Measurements from ENCODE around the gene PLB1.
A peak's percentile ranks its signal among the peaks of the same experiment; 100 is the strongest.

Gene PLB1

DNA sequence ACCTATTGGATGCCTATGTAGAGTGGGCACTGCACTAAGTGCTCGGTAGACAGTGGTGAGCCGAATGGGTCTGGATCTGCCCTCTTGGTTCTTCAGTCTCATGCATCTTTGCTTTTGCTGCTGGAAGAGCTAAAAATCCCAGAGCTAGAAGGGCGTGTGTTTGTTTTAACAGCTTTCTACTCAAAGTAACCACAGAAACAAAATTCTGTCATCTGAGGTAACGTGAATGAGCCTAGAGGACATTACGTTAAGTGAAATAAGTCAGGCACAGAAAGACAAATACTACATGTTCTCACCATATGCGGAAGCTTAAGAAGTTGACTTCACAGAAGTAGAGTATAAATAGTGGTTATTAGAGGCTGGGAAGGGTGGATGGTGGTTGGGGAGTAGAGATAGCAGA lies 119.8 kb downstream of the PLB1 start:
- DNase-seq: no peak

DNA sequence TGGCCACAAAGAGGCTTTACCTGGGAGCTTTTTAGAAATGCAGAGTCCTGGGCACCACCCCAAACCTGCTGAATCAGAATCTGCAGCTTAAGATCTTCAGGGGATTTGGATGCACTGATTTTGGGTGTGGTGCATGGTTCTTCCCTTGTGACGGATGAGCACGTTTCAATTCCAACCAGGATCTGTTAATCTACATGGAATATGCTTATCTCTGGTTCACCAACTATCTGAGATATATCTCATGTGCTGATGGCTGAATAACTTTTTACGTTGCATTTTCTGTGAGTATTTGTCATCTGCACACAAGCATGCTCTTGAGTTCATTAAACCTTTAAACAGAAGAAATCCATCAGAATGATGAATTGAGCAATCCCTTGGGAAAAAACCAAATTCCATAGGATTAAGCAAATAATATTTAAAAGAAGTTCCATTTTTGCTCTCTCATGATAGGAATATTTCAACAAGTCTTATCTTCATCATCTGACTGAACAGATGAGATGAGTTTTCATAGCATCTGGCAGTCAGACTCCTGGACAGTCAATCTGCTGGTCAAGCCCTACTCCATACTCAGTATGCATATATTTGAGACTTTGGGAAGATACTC lies 120.6 kb downstream of the PLB1 start:
- no peak for DNase-seq

DNA sequence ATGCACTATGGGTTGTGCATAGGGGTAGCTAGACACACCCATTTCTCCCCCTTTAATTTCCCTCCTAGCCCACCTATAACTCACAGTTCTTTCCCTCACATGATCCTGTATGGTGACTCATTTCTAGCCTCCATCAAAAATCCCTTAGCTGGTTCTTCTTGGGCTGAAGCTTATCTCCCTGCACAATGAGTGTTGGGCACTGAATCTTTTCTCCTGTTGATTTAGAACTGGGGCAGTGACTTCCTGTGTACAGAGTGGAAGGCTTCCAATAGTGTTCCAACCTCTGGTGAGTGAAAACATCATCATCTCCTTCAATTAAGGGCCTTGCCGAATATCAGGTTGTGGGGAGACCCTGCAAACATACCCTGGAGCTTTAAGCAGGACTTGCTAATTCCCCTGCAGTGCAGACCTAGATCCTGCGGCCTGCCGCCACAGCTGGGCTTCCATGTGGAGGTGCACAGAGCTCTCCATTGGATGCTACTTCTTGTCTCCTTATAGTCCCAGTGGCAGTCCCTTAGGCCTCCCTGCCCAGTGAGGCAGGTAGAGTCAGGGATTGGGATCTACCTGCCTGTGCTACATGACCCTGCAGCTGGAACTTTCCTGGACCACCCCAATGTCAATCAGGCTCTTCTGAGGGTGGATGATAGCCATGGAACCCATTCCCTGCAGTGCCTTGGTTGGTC lies 121.8 kb downstream of the PLB1 start:
- no peak for DNase-seq

DNA sequence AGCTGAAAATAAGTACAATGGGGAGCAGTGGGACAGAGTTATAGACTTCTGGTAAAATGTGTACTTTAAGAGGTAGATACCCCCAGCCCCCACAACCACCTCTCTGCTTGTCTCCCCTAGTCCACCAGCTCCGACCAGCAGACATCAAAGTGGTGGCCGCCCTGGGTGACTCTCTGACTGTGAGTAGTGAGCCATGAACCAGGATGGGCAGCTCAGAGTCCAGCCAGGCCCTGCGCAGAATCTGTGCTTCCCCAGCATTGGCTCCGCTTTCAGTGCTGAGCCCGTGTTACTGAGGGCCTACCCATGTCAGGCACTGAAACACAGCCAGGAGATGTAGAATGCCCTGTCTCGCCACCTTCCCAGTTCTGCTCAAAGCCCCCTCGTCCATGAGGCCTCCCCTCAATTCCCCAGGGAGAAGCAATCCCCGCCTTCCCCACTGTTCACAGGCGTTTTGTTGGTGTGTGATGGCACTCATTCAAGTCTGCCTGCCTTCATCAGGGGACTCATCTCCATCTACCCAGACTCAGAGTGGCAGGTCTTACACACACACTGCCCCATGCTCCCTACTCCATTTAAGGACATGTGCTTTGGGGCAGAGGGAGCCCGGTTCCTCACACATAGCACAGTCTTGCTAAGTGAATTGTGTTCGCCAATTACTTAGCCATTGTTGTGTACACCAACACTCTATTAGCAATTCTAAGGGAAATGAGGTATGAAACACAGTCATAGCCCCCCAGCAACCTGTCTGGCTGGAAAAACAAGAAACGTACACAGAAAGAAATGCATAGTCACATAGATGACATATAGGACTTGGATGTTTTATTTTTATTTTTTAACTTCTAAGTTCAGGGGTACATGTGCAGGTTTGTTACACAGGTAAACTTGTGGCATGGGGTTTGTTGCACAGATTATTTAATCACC lies 122.6 kb downstream of the PLB1 start:
- DNase-seq: peak; percentile 65

DNA sequence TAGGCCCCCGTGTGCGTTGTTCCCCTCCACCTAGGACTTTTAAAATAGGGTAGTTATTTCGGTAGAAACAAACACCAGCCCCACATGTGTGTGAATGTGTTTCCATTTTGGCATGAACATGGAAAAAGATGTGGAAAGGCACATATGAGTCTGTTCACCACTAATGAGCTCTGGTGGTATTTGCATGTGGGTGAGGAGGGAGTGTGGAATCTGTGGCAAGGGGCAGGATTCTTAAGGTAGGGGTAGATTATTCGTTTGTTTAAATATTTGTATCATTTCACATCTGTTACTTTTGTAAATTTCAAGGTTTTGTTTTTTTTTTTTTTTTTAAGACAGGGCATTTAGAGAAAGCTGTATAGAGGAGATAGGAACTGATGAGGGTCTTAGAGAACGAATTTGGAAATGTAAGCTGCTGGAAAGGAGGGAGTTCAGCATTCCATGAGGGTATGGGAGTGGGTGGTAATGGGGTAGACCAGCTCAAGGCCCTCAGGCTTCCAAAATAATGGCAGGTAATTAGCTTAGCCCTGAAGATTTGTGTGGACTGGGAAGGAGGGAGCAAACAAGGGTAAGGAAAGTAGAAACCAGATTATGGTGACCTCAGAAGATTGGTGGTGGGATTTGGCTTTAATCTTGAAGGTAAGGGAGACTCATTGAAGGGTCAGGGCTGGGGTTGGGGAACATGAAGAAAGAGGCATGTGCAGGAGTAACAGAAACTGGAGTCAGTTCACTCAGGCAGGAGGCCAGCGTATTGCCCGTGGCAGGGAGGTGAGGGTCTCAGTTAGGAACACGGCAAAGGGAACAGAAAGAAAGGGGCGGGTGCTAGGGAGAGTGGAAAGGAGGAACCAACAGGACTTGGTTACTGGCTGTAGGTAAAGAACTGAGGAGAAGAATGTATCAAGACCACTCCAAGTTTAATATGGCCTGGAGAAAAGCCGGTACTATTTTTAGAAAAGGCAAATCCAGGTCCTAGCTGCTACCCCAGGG lies 123.6 kb downstream of the PLB1 start:
- peak; percentile 64 for DNase-seq

DNA sequence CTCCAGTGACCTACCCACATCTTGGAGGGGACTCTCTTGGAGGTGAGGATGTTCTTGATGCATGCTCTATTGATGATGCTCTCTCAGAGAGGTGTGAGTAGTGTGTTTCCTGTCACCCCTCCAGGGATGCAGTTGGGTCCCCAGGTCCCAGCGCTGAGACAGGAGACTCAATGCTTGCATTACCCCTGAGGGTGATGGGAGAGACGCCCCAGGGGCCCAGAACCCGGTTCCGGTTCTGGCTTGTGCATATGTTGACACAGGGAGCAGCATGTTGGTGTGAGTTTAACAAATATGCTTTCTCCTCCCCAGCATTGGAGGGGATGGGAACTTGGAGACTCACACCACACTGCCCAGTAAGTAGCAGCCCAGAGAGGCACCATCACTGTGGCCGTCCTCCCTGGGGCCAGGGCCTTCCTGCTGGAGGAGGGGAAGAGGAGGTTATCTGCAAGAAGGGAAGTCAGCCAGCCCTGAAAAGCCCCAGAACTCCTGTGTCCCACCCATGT lies 124.5 kb downstream of the PLB1 start:
- DNase-seq: no peak

DNA sequence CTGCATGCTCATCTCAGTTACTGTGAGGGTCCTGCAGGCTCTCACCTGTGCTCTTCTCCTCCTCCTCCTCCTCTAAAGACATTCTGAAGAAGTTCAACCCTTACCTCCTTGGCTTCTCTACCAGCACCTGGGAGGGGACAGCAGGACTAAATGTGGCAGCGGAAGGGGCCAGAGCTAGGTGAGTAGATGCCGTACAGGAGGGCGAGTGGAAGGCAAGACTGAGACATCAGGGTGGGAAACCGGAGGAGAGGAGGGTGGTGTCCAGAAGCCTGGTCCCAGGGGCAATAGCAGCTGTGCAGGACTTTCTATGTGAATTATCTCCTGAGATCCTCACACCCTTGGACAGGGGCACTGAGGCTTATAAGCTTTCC lies 124.9 kb downstream of the PLB1 start:
- no peak for DNase-seq

DNA sequence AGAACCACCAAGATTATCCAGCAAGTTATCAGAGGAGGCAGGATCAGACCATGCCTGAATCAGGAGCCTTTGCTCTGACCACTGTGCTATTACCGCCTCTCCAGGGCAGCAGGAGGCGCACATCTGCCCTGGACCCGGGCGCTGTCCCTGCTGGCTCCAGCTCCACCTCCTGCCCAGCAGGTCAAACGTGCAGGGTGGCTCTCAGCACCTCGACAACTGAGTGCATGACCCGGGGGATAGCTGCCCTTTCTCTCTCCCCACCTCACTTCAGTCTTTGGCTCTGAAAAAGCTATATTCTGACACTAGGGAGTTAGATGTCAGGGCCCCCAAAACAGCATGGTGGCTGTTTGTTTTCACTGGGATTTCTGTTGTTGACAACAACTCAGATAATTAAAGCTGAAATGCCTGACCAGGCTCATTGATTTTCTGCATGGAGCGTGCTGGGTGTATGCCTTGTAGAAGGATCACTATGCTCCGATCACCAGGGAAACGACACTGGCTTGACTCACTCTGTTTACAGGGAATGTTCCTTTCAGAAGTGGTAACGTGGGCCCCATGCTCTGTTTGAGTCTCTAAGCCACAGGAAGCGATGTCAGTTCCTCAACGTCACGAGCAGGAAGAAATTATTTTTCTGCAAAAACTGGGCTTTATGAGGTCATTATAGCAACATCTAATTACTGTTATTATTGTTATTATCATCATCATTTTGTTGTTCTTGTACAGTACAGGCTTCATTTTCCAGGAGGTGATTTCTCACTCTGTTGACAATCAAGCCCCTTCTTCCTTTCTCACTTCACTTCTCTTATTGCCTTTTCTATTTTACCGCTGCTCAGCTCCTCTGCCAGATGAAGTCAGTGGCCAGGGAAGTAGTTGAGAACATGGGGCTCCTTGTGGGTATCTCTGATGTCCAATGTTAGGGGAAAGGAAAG lies 125.6 kb downstream of the PLB1 start:
- DNase-seq: peak; percentile 89

DNA sequence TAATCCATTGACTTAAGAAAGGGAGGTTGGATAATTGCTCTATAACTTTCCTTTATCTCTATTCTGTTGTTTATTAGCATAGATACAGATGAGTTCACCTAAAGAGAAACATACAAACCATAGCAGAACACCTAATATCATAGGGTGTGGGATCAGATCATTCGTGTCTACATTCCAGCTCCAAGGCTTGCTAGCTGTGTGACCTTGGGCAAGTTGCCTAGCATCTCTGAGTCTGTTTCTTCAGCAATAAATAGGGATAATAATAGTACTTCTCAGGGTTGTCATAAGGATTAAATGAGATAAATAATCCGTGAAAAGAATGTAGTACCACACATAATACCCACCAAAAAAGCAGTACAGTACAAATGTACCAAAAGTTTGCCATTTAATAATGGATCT lies 126.2 kb downstream of the PLB1 start:
- no peak for DNase-seq

DNA sequence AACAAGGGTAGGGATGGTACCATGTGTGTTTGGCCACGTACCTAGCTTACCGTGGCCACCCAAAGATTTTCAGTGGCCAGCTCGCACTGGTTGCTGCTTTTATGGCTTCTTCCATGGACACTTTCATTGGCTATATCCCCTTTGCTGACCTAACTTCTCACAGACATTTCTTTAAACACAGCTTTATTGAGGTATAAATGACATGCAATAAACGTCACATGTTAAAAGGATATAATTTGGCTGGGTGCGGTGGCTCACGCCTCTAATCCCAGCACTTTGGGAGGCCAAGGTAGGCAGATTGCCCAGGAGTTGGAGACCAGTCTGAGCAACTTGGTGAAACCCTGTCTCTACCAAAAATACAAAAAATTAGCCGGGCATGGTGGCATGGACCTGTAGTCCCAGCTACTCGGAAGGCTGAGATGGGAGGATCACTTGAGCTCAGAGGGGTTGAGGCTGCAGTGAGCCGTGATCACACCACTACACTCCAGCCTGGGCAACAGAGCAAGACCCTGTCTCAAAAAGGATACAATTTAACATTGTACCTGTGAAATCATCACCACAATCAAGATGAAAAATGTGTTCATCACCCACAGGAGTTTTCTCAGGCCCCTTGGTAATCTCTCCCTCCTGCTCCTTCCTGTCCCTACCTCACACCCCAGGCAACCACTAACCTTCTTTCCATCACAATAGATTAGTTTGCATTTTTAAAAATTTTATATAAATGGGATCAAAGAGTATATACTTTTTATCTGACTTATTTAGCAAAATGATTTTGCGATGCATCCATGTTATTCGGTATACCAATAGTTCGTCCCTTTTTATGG lies 127.9 kb downstream of the PLB1 start:
- no peak for DNase-seq

DNA sequence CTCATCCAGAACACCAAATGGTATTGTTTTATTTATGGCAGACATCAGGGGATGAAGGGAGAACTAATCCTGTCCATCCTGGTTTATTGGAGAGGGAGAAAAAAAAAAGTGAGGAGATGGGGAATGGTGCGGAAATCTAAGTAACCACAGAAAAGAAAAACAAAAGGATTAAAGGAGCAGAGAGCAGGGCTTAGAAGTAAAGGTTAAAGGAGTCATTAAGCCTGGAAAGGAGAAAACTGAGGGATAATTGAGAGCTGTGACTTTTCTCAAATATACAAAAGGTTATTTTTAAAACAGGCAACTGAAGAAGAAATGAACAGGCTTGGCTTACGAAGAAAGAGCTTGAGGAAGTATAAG lies 128.6 kb downstream of the PLB1 start:
- DNase-seq: no peak

DNA sequence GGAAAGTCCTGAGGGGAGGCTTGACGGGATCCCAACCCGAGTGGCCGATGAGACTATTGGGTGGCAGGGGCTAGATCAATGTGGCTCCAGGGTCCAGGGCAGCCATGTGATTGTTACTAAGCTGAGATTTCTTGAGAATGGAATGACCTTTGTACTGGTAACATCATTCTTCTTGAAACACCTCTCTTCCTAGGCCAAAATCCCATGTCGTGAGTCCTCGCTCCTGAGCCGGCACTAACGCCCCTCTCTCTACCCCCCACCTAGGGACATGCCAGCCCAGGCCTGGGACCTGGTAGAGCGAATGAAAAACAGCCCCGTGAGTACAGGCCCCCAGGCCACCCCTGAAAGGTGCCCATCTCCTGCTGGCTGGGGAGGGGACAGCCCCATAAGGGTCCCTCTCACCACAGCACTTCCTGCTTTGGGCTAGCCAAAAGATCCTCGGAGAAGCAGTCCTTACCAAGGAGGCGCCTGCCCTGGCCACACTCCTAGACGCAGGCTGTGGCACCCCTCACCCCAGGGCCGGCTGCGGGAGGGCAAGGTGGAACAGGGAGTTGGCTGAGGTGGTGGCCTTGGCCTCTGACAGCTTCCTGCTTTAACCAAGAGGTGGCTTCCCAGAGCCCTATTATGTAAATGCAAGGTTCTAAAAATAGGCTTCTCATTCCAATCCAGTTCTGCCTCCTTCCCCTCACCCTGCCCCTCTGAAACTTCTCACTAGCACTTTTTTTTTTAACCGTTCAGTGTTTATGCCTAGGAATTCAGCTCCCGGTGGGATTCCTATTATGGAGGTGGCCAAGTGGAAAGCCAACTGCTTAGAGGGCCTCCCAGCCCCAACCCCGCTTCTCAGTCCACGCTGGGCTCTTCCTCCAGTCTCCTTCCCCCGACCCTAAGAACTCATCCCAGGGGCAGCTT lies 129.2 kb downstream of the PLB1 start:
- DNase-seq: peak; percentile 65

DNA sequence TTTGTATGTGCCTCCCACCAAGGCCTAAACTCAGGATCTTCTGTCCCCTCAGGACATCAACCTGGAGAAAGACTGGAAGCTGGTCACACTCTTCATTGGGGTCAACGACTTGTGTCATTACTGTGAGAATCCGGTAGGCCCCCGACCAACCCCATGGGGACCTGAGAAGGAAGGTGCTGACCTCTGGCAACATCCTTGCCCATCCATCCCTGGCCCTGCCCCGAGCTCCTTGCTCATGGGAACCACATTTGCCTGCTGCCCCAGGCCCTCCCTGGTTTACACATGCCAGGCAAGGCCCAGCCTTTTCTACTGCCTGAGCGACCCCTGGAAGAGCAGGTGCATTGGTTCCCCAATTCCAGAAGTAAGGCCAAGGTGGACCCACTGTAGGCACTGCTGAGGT lies 130.5 kb downstream of the PLB1 start:
- DNase-seq: no peak

DNA sequence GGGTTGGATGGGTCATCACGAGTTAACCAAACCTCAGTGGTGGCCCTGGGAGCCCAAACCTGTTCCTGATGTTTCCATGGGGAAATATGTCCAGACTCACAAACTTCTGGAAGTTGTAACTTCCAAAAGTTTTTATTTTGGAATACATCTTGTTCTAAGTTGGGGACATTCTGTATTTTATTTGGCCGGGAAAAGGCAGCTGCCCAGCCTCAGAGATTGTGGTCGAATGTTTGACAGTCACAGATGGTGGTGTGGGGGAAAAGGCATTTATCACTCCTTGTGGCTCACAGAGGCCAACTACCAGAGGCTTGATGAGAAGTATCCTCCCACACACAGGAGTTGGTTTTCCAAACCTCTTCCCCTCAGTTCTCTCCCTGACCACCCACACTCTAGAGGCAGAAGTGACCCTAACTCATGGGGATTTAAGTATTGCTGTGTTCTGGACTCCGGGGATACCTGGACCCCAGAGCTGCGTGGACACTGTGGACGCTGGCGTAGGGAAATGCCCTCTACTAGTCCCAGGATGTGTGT lies 131.1 kb downstream of the PLB1 start:
- DNase-seq: no peak

DNA sequence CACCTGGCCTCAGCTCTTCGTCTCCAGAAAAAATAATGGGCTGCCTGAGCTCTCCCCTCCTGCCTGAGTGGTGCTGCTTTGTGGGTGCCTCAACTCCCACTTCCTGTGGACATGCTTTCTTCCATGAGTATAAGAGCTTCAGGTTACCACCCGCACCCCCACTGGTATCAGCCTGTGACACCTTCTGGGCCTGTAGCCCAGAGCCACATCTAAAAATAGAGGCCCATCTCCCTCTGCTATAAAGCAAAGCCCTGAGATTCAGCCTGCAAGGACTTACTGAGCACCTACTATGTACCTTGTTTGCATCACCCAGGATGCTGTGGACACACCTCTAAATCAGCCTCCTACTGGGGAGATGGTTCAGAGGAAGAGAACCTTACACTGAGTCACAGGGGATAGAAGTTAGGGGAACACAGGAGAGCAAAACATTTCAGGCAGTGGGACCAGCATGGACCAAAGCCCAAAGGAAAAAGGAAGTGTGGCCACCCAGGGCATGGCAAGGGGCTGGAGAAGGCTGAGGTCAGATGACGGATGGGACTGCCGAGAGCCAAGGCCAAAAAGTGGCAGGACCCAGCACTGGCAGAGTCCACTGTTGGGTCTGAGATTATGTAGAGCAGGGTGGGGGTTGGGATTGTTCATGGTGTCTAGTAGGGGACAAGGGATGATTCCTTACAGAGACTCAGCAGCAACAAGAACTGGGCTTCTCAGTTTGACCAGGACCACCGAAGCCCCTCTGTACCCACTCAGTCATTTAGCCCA lies 132.0 kb downstream of the PLB1 start:
- DNase-seq: no peak

DNA sequence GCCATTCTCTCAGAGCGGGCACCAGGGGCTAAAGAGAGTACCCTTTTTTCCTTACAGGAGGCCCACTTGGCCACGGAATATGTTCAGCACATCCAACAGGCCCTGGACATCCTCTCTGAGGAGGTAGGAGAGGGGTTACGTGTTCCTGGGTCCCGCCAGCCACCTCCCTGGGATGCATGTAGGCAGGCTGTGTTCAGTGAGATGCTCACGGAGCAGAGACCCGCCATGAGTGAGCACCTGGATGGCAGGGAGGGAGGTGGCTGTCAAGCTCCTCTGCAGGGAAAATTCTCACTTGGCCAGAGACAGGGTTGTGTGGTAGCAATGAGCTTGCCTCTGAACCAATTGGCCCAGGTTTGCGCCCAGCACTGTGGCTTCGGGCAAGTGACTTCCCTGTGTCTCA lies 132.6 kb downstream of the PLB1 start:
- DNase-seq: peak; percentile 45

DNA sequence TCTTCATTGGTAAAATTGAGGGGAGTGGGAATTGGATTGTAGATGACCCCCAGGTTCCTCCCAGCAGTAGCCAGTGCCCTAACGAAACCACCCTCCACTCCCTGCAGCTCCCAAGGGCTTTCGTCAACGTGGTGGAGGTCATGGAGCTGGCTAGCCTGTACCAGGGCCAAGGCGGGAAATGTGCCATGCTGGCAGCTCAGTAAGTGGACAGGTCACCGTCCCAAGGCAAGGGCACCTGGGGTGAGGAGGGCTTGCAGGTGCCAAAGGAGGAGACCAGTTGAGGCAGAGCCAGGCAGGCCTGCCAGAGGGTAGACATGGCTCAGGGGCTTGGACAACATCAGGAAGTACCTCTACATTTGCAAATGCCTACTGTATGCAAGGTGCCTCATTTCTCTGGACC lies 133.1 kb downstream of the PLB1 start:
- no peak for DNase-seq

DNA sequence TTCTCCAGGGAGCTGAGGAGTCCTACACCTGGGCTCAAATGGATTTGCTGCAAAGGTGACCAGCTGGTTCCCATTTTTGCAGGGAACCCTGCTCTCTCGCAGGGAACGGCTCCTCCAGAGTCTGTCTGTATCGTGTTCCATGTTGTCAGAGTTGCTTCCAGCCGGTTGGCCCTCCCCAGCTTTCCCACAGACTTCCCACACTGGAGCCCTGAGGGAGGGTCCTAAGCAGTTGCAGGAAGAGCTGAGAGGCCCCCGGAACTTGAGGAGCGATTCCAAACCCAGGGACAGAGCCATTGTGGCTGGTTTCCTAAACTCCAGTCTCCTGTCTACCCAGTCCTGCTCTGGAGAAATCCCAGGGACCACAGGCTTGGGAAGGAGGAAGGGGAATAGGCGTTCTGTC lies 134.1 kb downstream of the PLB1 start:
- DNase-seq: no peak

All from islet precursor cell (in vitro differentiated cells).